Esophagus squamous epithelium (tissue), 5 donors: ENCODE measurements around the gene MPEG1. TPM values are rescaled to one million over a fixed set of nuclear protein-coding genes. Genes with fewer than 3 reads are reported as not detected.

Experiments
- DNase-seq: peaks from one replicate; lab custom pipeline; 2025; lab: John Stamatoyannopoulos, UW
- H3K27ac ChIP-seq, 4 donors: fragments of 200-600 bp; sonication (generic); one replicate each; pipeline ENCODE4 v1.5.1; 2016 to 2019; ENCODE audit warnings: mild to moderate bottlenecking in 1 of 4
- H3K27me3 ChIP-seq, 4 donors: fragments of 200-600 bp; sonication (generic); 1 replicate in 3 of 4; 2 replicates in 1 of 4; pipeline versions ENCODE4 v1.5.1 to v1.6.0; 2017 to 2021; ENCODE audit warnings: antibody characterized with exemption in 1 of 4
- H3K36me3 ChIP-seq, 3 donors: fragments of 200-600 bp; sonication (generic); one replicate each; pipeline ENCODE4 v1.5.1; 2016 to 2019
- H3K4me1 ChIP-seq, 3 donors: fragments of 200-600 bp; sonication (generic); one replicate each; pipeline ENCODE4 v1.5.1; 2017 to 2019
- H3K4me3 ChIP-seq, 4 donors: fragments of 200-600 bp; sonication (generic); 1 replicate in 3 of 4; 2 replicates in 1 of 4; pipeline ENCODE4 v1.5.1; 2016 to 2019; ENCODE audit warnings: mild to moderate bottlenecking in 2 of 4, moderate library complexity in 1 of 4
- H3K9me3 ChIP-seq, 3 donors: fragments of 200-600 bp; sonication (generic); one replicate each; pipeline ENCODE4 v1.5.1; 2016 to 2019
- POLR2A ChIP-seq, 4 donors: fragments of 450-650 bp; IDR thresholded peaks; one replicate each; pipeline ENCODE4 v1.6.1; 2017; ENCODE audit warnings: antibody characterized with exemption in 4 of 4, mild to moderate bottlenecking in 4 of 4, moderate library complexity in 3 of 4
- WGBS, 2 donors: methylation state at CpG; one replicate each; pipeline ENCODE4 v1.1.5; 2018; 5-methylcytosine and 5-hydroxymethylcytosine counted together
- intact Hi-C: fragments of 100-400 bp; cut with DNase I; formaldehyde crosslinking; loops from one replicate; pipeline ENCODE4 v1.15.0; 2022
- total RNA-seq, 4 donors: library from RNA; depleted of rRNA; stranded (reverse); fragments of >200 nt; gene quantifications; one replicate each; pipeline ENCODE4 v1.1.0, GENCODE V29; 2016
- TF ChIP-seq, protein P1 (sequence below), 6 experiments: fragments of 450-650 bp in 4 of 6; fragments of 200-600 bp in 2 of 6; sonication (generic) in 2 of 6; IDR thresholded peaks; one replicate each; pipeline ENCODE4 v1.5.1; 2016 to 2019; ENCODE audit warnings: antibody characterized with exemption in 6 of 6, mild to moderate bottlenecking in 4 of 6, moderate library complexity in 4 of 6
- donor health status: DM: yes; HTN: yes; CAD: no.

MPEG1 gene
- total RNA-seq, 4 donors from 2014 or later: 0.04 to 19.5 (median 5.1) TPM

- Histone ChIP-seq H3K9me3 (no peaks in the 10 kb centered on the region), H3K27ac (no peak overlapping the region), H3K27me3 (no peaks in the 10 kb centered on the region), H3K36me3 (peaks cover 0 to 55% (median 0%) of the 10 kb centered on the region in 3 donors), H3K4me3 (no peak overlapping the region), H3K4me1 (peaks cover 0 to 16% (median 2%) of the 10 kb centered on the region in 3 donors)
- TF ChIP-seq, protein P1, sequence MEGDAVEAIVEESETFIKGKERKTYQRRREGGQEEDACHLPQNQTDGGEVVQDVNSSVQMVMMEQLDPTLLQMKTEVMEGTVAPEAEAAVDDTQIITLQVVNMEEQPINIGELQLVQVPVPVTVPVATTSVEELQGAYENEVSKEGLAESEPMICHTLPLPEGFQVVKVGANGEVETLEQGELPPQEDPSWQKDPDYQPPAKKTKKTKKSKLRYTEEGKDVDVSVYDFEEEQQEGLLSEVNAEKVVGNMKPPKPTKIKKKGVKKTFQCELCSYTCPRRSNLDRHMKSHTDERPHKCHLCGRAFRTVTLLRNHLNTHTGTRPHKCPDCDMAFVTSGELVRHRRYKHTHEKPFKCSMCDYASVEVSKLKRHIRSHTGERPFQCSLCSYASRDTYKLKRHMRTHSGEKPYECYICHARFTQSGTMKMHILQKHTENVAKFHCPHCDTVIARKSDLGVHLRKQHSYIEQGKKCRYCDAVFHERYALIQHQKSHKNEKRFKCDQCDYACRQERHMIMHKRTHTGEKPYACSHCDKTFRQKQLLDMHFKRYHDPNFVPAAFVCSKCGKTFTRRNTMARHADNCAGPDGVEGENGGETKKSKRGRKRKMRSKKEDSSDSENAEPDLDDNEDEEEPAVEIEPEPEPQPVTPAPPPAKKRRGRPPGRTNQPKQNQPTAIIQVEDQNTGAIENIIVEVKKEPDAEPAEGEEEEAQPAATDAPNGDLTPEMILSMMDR (IDR thresholded peaks at IDR 0.05): no peak
- TF ChIP-seq POLR2A (IDR thresholded peaks at IDR 0.05): no peak
- WGBS, 2 donors: 29 to 64% methylated on average over 2 to 7 of the region's 9 CpGs
- no peak for DNase-seq
- intact Hi-C loops: no loop called here
These were observed 14.7 kb downstream of the MPEG1 start for GRCh38 chr11:59197991-59198390.

- WGBS, 2 donors: 77 to 89% methylated on average over 2 of the region's 2 CpGs
These were observed 15.9 kb downstream of the MPEG1 start for GRCh38 chr11:59196777-59197176.

DNA sequence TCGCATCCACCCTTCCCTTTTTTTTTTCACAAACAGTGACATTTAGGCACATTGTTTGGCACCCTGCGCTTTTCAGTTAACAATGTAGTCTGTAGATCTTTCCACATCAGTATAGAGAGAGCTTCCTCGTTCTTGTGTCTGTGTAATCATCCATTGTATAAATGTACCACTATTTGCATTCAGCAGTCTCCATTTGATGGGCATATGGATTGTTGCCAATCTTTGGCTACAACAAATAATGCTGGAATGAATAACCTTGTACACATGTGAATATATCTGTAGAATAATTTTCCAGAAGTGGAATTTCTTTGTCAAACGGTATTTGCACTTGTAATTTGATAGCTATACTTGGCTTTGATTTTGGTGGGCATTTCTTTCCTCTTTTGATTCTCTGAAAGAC lies 17.1 kb downstream of the MPEG1 start:
- Histone ChIP-seq H3K36me3 (peaks cover 0 to 65% (median 4%) of the 10 kb centered on the region in 3 donors), H3K4me1 (peaks cover 0 to 16% (median 2%) of the 10 kb centered on the region in 3 donors), H3K4me3 (no peak overlapping the region), H3K27me3 (no peaks in the 10 kb centered on the region), H3K9me3 (no peaks in the 10 kb centered on the region), H3K27ac (no peak overlapping the region)
- intact Hi-C loops: no loop called here
- TF ChIP-seq POLR2A (IDR thresholded peaks at IDR 0.05): no peak
- TF ChIP-seq, protein P1 (IDR thresholded peaks at IDR 0.05): no peak
- WGBS, 2 donors: 62 to 67% methylated on average over 4 of the region's 4 CpGs
- DNase-seq: no peak

More at GRCh38 chr11:59196777-59197176, 15.9 kb downstream of the MPEG1 start:
- Histone ChIP-seq H3K4me1 (peaks cover 0 to 16% (median 2%) of the 10 kb centered on the region in 3 donors), H3K27ac (no peak overlapping the region), H3K4me3 (no peak overlapping the region), H3K36me3 (peaks cover 0 to 55% (median 4%) of the 10 kb centered on the region in 3 donors), H3K9me3 (no peaks in the 10 kb centered on the region), H3K27me3 (no peaks in the 10 kb centered on the region)
- no peak for DNase-seq
- TF ChIP-seq, protein P1 (IDR thresholded peaks at IDR 0.05): no peak
- TF ChIP-seq POLR2A (IDR thresholded peaks at IDR 0.05): no peak
- intact Hi-C loops: no loop called here

DNA sequence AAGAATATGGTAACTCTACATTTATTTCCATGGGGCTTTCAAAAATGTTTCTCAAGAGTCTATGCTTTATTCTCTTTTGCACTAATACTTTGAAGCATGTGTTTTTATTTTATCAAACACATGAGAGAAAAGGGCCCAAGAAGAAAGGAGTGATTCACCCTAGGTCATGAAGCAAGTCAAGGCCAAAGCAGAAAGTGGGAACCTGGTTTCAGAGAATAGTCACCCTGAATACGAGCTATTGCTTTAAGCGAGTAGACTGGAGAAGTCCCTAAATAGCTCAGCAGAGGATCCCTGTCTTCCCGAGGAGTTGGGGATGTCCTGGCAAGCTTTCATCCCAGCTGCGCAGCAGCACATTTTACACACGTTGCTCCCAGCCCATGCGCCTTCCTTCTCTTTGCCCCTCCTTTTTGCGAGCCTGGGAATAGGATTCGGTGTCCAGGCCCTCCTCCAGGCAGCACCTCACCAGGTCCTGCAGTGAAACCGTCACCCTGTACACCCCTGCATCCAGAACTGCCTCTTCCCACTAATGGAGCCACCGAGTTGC lies 19.1 kb downstream of the MPEG1 start:
- Histone ChIP-seq H3K27me3 (no peaks in the 10 kb centered on the region), H3K9me3 (no peaks in the 10 kb centered on the region), H3K27ac (no peak overlapping the region), H3K4me3 (no peak overlapping the region), H3K36me3 (peaks cover 0 to 81% (median 4%) of the 10 kb centered on the region in 3 donors), H3K4me1 (peaks cover 0 to 27% (median 11%) of the 10 kb centered on the region in 3 donors)
- intact Hi-C loops: no loop called here
- TF ChIP-seq, protein P1 (IDR thresholded peaks at IDR 0.05): no peak
- TF ChIP-seq POLR2A (IDR thresholded peaks at IDR 0.05): no peak
- DNase-seq: no peak
- WGBS, 2 donors: 76 to 85% methylated on average over 10 of the region's 10 CpGs

DNA sequence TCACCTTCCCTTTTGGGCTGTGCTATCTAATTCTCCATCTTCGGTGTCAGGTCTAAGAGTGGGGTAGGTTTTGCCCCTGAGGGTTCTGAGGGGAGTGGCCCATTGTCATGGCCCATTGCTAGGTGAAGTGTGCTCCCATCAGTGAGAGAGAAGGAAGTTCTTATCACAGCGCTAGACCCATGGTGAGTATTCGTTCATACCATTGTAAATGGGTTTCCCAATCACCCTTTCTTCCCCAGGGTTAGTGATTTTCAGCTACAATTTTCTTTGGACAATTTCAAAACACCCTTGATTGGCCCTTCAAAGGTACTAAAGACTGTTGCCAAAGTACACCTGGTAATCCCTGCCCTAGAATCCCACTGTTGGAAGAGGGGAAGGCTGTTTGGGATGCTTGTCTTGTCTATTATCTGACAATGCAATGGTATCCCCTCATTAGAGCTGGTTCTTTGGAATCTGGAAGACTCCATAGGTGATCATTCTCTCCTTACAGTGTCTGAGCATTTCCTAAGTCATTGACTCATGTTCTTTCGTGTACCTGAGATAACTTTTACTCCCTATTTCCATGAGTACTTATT lies 20.2 kb downstream of the MPEG1 start:
- Histone ChIP-seq H3K4me1 (peaks cover 0 to 29% (median 15%) of the 10 kb centered on the region in 3 donors), H3K4me3 (no peak overlapping the region), H3K27me3 (no peaks in the 10 kb centered on the region), H3K9me3 (no peaks in the 10 kb centered on the region), H3K36me3 (peaks cover 0 to 75% (median 4%) of the 10 kb centered on the region in 3 donors), H3K27ac (no peak overlapping the region)
- intact Hi-C loops: no loop called here
- no peak for DNase-seq
- TF ChIP-seq, protein P1 (IDR thresholded peaks at IDR 0.05): no peak
- TF ChIP-seq POLR2A (IDR thresholded peaks at IDR 0.05): no peak
- 85 to 93% methylated on average over 3 to 4 of the region's 4 CpGs for WGBS, 2 donors
